ENCODE measurements around the gene KLHL11.

DNA sequence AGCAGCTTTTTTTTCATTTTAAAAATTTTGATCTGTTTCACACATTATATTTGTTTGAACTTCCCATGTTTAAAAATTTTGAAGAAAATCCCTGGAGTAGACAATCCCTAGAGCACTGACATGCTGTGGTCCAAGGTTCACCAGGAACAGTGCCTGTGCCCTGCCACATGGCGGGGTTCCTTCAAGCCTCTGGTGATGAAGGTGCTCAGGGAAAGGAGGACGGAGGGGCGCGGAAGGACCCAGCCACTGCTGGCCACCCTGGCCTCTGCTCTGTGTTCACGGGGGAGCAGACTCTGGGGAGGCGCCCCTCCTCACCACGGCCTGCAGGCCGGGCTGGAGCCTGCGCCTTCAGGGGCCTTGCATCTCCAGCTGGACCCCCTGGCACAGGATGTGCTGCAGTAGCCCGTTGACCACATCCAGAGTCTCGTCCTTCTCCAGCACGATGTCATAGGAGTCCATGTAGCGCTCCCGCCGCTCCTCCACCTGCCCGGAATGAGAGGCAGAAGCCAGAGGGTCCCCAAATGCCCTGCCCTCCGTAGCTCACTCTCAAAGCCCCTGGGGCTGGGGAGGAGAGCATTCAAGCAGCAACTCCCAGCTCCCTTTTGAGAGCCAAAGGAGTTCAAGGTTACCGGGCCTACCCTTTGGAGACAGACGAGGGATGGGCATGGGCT is 39.9 kb downstream of the KLHL11 start:
- TF ChIP-seq, protein P1, sequence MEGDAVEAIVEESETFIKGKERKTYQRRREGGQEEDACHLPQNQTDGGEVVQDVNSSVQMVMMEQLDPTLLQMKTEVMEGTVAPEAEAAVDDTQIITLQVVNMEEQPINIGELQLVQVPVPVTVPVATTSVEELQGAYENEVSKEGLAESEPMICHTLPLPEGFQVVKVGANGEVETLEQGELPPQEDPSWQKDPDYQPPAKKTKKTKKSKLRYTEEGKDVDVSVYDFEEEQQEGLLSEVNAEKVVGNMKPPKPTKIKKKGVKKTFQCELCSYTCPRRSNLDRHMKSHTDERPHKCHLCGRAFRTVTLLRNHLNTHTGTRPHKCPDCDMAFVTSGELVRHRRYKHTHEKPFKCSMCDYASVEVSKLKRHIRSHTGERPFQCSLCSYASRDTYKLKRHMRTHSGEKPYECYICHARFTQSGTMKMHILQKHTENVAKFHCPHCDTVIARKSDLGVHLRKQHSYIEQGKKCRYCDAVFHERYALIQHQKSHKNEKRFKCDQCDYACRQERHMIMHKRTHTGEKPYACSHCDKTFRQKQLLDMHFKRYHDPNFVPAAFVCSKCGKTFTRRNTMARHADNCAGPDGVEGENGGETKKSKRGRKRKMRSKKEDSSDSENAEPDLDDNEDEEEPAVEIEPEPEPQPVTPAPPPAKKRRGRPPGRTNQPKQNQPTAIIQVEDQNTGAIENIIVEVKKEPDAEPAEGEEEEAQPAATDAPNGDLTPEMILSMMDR (IDR thresholded peaks at IDR 0.05), result no peak
- no peak for TF ChIP-seq POLR2A (IDR thresholded peaks at IDR 0.05)
